Karpas-422 (cell line): Measurements from ENCODE around the gene TBPL2. TPM values are rescaled to one million over a fixed set of nuclear protein-coding genes. Genes with fewer than 3 reads are reported as not detected.
"Not testable (repeated sequence)": the region's sequence is repeated elsewhere in the genome, so short reads cannot be mapped to it uniquely, and the experiment has no call there.

Experiments
- DNase-seq: peaks from one replicate; pipeline ENCODE4 v3.0.0-alpha.2; 2015
- H2AFZ ChIP-seq: fragments of 200-600 bp; sonication (generic); 2 replicates; pipeline ENCODE4 v1.6.1; 2014; ENCODE audit warnings: antibody characterized with exemption, low read length, mixed read lengths
- H3K27ac ChIP-seq: fragments of 200-600 bp; sonication (generic); 2 replicates; pipeline ENCODE4 v1.5.1; 2014; ENCODE audit warnings: mild to moderate bottlenecking, low read length, moderate library complexity
- H3K27me3 ChIP-seq: fragments of 200-600 bp; sonication (generic); 2 replicates; pipeline ENCODE4 v1.6.1; 2014; ENCODE audit warnings: low read length, mixed read lengths
- H3K36me3 ChIP-seq: fragments of 200-600 bp; sonication (generic); 2 replicates; pipeline ENCODE4 v1.6.1; 2014; ENCODE audit warnings: low read length, mixed read lengths; ENCODE audit not compliant: insufficient read depth
- H3K4me1 ChIP-seq: fragments of 200-600 bp; sonication (generic); 2 replicates; pipeline ENCODE4 v1.6.1; 2014; ENCODE audit warnings: mild to moderate bottlenecking, low read length, mixed read lengths
- H3K4me2 ChIP-seq: fragments of 200-600 bp; sonication (generic); 2 replicates; pipeline ENCODE4 v1.6.1; 2014; ENCODE audit warnings: low read length, low read depth, mild to moderate bottlenecking; ENCODE audit not compliant: poor library complexity, severe bottlenecking
- H3K4me3 ChIP-seq: fragments of 200-600 bp; sonication (generic); 2 replicates; pipeline ENCODE4 v1.5.1; 2014; ENCODE audit warnings: mild to moderate bottlenecking, antibody characterized with exemption, low read length, mixed read lengths
- H3K79me2 ChIP-seq: fragments of 200-600 bp; sonication (generic); 2 replicates; pipeline ENCODE4 v1.6.1; 2014; ENCODE audit warnings: mild to moderate bottlenecking, low read length, mixed read lengths
- H3K9ac ChIP-seq: fragments of 200-600 bp; sonication (generic); 2 replicates; pipeline ENCODE4 v1.6.0; 2014; ENCODE audit warnings: low read length
- H3K9me2 ChIP-seq: fragments of 200-600 bp; sonication (generic), shearing (Covaris generic); replicated peaks from 2 replicates; pipeline ENCODE4 v1.6.0; 2014; ENCODE audit warnings: mild to moderate bottlenecking, low read length, moderate library complexity; ENCODE audit not compliant: insufficient read depth
- H3K9me3 ChIP-seq: fragments of 300-700, 200-600 bp; sonication (generic); 2 replicates; pipeline ENCODE4 v1.6.1; 2014; ENCODE audit warnings: low read length, mixed read lengths
- H4K20me1 ChIP-seq: fragments of 200-600 bp; sonication (generic); 2 replicates; pipeline ENCODE4 v1.6.1; 2014; ENCODE audit warnings: mild to moderate bottlenecking, antibody characterized with exemption, low read length, low read depth; ENCODE audit not compliant: insufficient read depth
- total RNA-seq: library from RNA; depleted of rRNA; stranded (reverse); fragments of >200 nt; shearing (Covaris generic); gene quantifications from 2 replicates; pipeline ENCODE4 v1.2.3, GENCODE V29; 2014; ENCODE audit warnings: low replicate concordance

TBPL2 gene
- total RNA-seq, 1 experiment from 2014 or later = not detected

GRCh38 chr14:55425091-55425490 lies 15.3 kb downstream of the TBPL2 start:
- Histone ChIP-seq H3K79me2 (no peaks in the 10 kb centered on the region), H3K4me3 (no peak overlapping the region), H3K9me2 (no peaks in the 10 kb centered on the region), H3K27me3 (no peaks in the 10 kb centered on the region), H3K9me3 (no peaks in the 10 kb centered on the region), H3K4me1 (no peaks in the 10 kb centered on the region), H2AFZ (no peak overlapping the region), H4K20me1 (no peaks in the 10 kb centered on the region), H3K4me2 (no peak overlapping the region), H3K9ac (no peak overlapping the region), H3K27ac (no peak overlapping the region), H3K36me3 (no peaks in the 10 kb centered on the region)
- no peak for DNase-seq

DNA sequence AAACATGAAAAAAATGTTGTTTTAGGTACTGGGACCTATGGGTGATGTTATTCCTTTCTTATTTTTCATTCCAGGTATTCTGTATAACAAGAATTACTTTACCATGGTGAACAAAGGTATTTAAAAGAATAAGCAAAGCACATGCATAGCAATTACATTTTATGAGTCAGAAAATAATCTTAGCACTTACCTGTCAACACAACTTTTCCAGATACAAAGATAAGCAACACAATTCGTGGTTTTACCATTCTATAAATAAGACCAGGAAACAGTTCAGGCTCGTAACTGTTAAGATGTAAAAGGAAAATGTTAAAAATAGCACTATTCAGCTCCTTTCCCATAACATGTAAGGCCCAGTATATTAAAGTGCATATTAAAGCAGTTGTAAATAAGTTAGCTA lies 16.4 kb downstream of the TBPL2 start:
- Histone ChIP-seq H2AFZ (no peak overlapping the region), H3K79me2 (no peaks in the 10 kb centered on the region), H4K20me1 (no peaks in the 10 kb centered on the region), H3K27ac (no peak overlapping the region), H3K4me2 (no peak overlapping the region), H3K36me3 (no peaks in the 10 kb centered on the region), H3K9ac (no peak overlapping the region), H3K9me3 (no peaks in the 10 kb centered on the region), H3K4me3 (no peak overlapping the region), H3K27me3 (no peaks in the 10 kb centered on the region), H3K4me1 (no peaks in the 10 kb centered on the region), H3K9me2 (no peaks in the 10 kb centered on the region)
- no peak for DNase-seq

GRCh38 chr14:55422338-55422737 lies 18.1 kb downstream of the TBPL2 start:
- H4K20me1 ChIP-seq, H3K79me2 ChIP-seq, H3K4me2 ChIP-seq, H3K4me1 ChIP-seq, H3K9me2 ChIP-seq, H3K27ac ChIP-seq, H2AFZ ChIP-seq, DNase-seq, H3K36me3 ChIP-seq, H3K9ac ChIP-seq, H3K9me3 ChIP-seq, H3K27me3 ChIP-seq, H3K4me3 ChIP-seq: not testable (repeated sequence)

DNA sequence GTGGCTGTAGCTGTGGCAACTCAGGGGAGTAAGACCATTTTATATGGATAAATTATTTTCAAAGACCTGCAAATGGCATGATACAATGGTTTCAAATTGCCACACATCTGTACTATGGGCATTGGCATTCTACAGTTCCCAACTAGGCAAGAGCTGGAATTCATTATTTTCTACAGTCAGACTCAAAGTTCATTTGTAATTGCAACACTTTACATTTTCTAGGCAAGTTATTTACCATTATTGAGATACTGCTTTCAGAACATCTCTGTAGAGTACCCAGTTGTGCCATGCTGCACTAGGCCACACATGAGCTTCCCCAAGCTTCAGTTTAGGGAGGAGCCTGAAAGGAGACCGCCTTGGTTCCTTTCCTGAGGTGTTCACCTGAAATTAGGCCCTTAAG lies 20.8 kb downstream of the TBPL2 start:
- Histone ChIP-seq H3K36me3 (no peaks in the 10 kb centered on the region), H3K4me2 (no peak overlapping the region), H2AFZ (no peak overlapping the region), H4K20me1 (no peaks in the 10 kb centered on the region), H3K4me3 (no peak overlapping the region), H3K4me1 (no peaks in the 10 kb centered on the region), H3K27ac (no peak overlapping the region), H3K27me3 (no peaks in the 10 kb centered on the region), H3K9ac (no peak overlapping the region), H3K79me2 (no peaks in the 10 kb centered on the region), H3K9me2 (no peaks in the 10 kb centered on the region), H3K9me3 (no peaks in the 10 kb centered on the region)
- DNase-seq = no peak

- Histone ChIP-seq H3K9me2 (no peaks in the 10 kb centered on the region), H3K27ac (no peak overlapping the region), H3K9ac (no peak overlapping the region), H2AFZ (no peak overlapping the region), H3K4me2 (no peak overlapping the region), H3K79me2 (no peaks in the 10 kb centered on the region), H3K4me3 (no peak overlapping the region), H3K27me3 (no peaks in the 10 kb centered on the region), H4K20me1 (no peaks in the 10 kb centered on the region), H3K36me3 (no peaks in the 10 kb centered on the region), H3K9me3 (no peaks in the 10 kb centered on the region), H3K4me1 (no peaks in the 10 kb centered on the region)
- no peak for DNase-seq
Observed at GRCh38 chr14:55418411-55418810, 22.0 kb downstream of the TBPL2 start.

DNA sequence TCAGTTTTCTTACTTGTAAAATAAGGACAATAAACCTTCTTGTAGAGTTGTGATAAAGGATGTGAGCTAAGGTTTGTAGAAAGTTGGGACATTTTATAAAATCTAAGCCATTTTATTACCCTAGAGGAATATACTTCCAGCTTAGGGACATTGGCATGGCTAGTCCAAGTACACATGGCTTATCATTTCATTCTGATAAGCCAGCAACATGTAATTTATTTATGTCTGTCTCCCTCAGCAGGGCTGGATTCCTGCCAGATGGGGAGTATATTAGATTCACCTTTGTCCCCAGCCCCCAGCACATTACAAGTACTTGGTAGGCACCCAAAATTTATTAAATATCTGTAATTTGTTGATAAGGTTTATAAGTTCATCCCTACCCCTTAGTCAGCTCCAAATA lies 22.5 kb downstream of the TBPL2 start:
- Histone ChIP-seq H3K4me1 (no peaks in the 10 kb centered on the region), H3K4me2 (no peak overlapping the region), H3K79me2 (no peaks in the 10 kb centered on the region), H3K9me2 (no peaks in the 10 kb centered on the region), H3K9me3 (no peaks in the 10 kb centered on the region), H3K4me3 (no peak overlapping the region), H3K27me3 (no peaks in the 10 kb centered on the region), H3K27ac (no peak overlapping the region), H3K9ac (no peak overlapping the region), H3K36me3 (no peaks in the 10 kb centered on the region), H2AFZ (no peak overlapping the region), H4K20me1 (no peaks in the 10 kb centered on the region)
- DNase-seq = no peak

GRCh38 chr14:55416866-55417265 lies 23.6 kb downstream of the TBPL2 start:
- H4K20me1 ChIP-seq = no peaks in the 10 kb centered on the region
- H3K9me3 ChIP-seq = no peaks in the 10 kb centered on the region
- no peaks in the 10 kb centered on the region for H3K27me3 ChIP-seq
- no peak overlapping the region for H3K4me3 ChIP-seq
- DNase-seq = peak; percentile 77
- no peak overlapping the region for H3K27ac ChIP-seq
- no peak overlapping the region for H2AFZ ChIP-seq
- no peak overlapping the region for H3K4me2 ChIP-seq
- no peaks in the 10 kb centered on the region for H3K9me2 ChIP-seq
- peaks cover 6% of the 10 kb centered on the region for H3K4me1 ChIP-seq
- H3K79me2 ChIP-seq = no peaks in the 10 kb centered on the region
- no peaks in the 10 kb centered on the region for H3K36me3 ChIP-seq
- no peak overlapping the region for H3K9ac ChIP-seq

DNA sequence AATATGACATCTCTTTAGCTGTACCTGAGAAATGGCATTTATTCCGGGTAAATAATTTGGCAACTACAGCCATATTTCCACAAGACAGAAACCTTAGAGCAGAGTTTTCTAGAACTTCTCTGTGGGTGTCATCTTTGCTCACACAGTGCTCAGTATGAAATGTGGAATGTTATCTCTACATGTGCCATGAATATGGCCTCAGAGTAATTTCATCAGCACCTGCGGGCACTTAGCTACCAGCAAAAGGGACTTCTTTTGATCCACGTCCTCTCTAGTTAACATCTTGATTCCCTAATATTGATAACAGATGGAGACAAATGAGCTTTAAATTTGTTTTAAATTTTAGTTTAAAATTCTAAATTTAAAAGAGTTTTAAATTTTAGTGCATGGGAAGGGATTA lies 25.9 kb downstream of the TBPL2 start:
- no peak overlapping the region for H3K9ac ChIP-seq
- H3K4me1 ChIP-seq = peaks cover 22% of the 10 kb centered on the region
- H3K27me3 ChIP-seq = no peaks in the 10 kb centered on the region
- no peaks in the 10 kb centered on the region for H4K20me1 ChIP-seq
- H3K4me3 ChIP-seq = no peak overlapping the region
- no peak overlapping the region for H3K4me2 ChIP-seq
- no peaks in the 10 kb centered on the region for H3K36me3 ChIP-seq
- H2AFZ ChIP-seq = no peak overlapping the region
- peaks cover 21% of the 10 kb centered on the region for H3K79me2 ChIP-seq
- H3K27ac ChIP-seq = no peak overlapping the region
- DNase-seq = no peak
- no peaks in the 10 kb centered on the region for H3K9me2 ChIP-seq
- no peaks in the 10 kb centered on the region for H3K9me3 ChIP-seq

DNA sequence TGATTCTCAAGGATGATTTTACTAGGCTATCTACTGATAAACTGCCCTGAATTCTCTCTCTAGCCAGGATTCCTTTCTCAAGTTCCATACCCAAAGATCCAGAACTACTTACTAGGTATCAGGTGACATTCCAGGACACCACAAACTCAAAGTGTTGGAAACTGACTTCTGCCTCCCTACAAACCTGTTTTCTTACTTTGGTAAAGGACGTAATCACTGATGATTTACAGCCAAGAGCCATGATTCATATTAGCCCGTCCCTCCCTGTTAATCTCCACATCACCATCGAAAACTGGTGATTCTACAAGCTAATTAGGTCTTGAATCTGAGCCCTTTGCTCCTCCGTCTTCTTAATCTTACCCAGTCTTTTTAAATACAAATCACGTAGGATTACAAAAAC lies 27.7 kb downstream of the TBPL2 start:
- H4K20me1 ChIP-seq = no peaks in the 10 kb centered on the region
- no peak for DNase-seq
- H3K4me1 ChIP-seq = peaks cover 31% of the 10 kb centered on the region
- no peaks in the 10 kb centered on the region for H3K9me2 ChIP-seq
- H3K36me3 ChIP-seq = no peaks in the 10 kb centered on the region
- H3K27ac ChIP-seq = no peak overlapping the region
- H3K79me2 ChIP-seq = peaks cover 39% of the 10 kb centered on the region
- H3K9ac ChIP-seq = no peak overlapping the region
- H3K4me2 ChIP-seq = peak overlapping the region; percentile 88
- H3K27me3 ChIP-seq = no peaks in the 10 kb centered on the region
- H3K9me3 ChIP-seq = no peaks in the 10 kb centered on the region
- H2AFZ ChIP-seq = peak overlapping the region; percentile 82; the same call in 1 of the 2 replicates
- H3K4me3 ChIP-seq = no peak overlapping the region
